Hepatocyte (in vitro differentiated cells): Measurements from ENCODE around the gene MRPL14. TPM values are rescaled to one million over a fixed set of nuclear protein-coding genes. Genes with fewer than 3 reads are reported as not detected.

Experiments
- DNase-seq: peaks from one replicate; pipeline ENCODE4 v3.0.0-alpha.2; 2016; ENCODE audit warnings: low spot score
- H2AFZ ChIP-seq: fragments of 200-600 bp; sonication (generic); 2 replicates; pipeline ENCODE4 v1.6.0; 2016; ENCODE audit warnings: antibody characterized with exemption, mild to moderate bottlenecking
- H3K27ac ChIP-seq: fragments of 200-600 bp; sonication (generic); 2 replicates; pipeline ENCODE4 v1.5.1; 2016; ENCODE audit warnings: mild to moderate bottlenecking
- H3K27me3 ChIP-seq: fragments of 200-600 bp; sonication (generic); 2 replicates; pipeline ENCODE4 v1.6.1; 2016
- H3K36me3 ChIP-seq: fragments of 200-600 bp; sonication (generic); replicated peaks from 2 replicates; pipeline ENCODE4 v1.5.1; 2016; ENCODE audit warnings: low read depth; ENCODE audit not compliant: insufficient read depth
- H3K4me1 ChIP-seq: fragments of 200-600 bp; sonication (generic); 2 replicates; pipeline ENCODE4 v1.5.1; 2016; ENCODE audit warnings: mild to moderate bottlenecking, moderate library complexity; ENCODE audit not compliant: insufficient read depth
- H3K4me2 ChIP-seq: fragments of 200-600 bp; sonication (generic); 2 replicates; pipeline ENCODE4 v1.6.0; 2016
- H3K4me3 ChIP-seq: fragments of 200-600 bp; sonication (generic); 2 replicates; pipeline ENCODE4 v1.5.1; 2016; ENCODE audit warnings: mild to moderate bottlenecking
- H3K79me2 ChIP-seq: fragments of 200-600 bp; sonication (generic); 2 replicates; pipeline ENCODE4 v1.6.0; 2017; ENCODE audit warnings: mild to moderate bottlenecking
- H3K9me2 ChIP-seq: fragments of 200-600 bp; sonication (generic); replicated peaks from 2 replicates; pipeline ENCODE4 v1.6.0; 2017; ENCODE audit warnings: mild to moderate bottlenecking; ENCODE audit not compliant: insufficient read depth
- H3K9me3 ChIP-seq: fragments of 200-600 bp; sonication (generic); 2 replicates; pipeline ENCODE4 v1.5.1; 2016; ENCODE audit warnings: low read depth, mild to moderate bottlenecking
- H4K20me1 ChIP-seq: fragments of 200-600 bp; sonication (generic); 2 replicates; pipeline ENCODE4 v1.6.0; 2016; ENCODE audit warnings: mild to moderate bottlenecking; ENCODE audit not compliant: insufficient read depth, poor library complexity, severe bottlenecking
- EZH2 ChIP-seq: fragments of 200-600 bp; sonication (generic); IDR thresholded peaks from 2 replicates; pipeline ENCODE4 v1.6.1; 2016; ENCODE audit warnings: antibody characterized with exemption, mild to moderate bottlenecking, borderline replicate concordance
- EZH2phosphoT487 ChIP-seq: fragments of 200-600 bp; sonication (generic); IDR thresholded peaks from one replicate; pipeline ENCODE4 v1.6.1; 2018; ENCODE audit warnings: antibody characterized with exemption, mild to moderate bottlenecking, low read depth, moderate library complexity; ENCODE audit not compliant: unreplicated experiment, severe bottlenecking
- WGBS: methylation state at CpG from one replicate; pipeline ENCODE4 v1.1.6; 2016; ENCODE audit warnings: low lambda C conversion rate; ENCODE audit errors: missing lambda C conversion rate; 5-methylcytosine and 5-hydroxymethylcytosine counted together
- polyA plus RNA-seq: library from polyadenylated mRNA; unstranded; fragments of >200 nt; fragmentation: Nextera tagmentation; extraction: Ambion mirVana; gene quantifications from 2 replicates; pipeline ENCODE4 v1.2.1, GENCODE V29; 2016
- total RNA-seq: library from RNA; depleted of rRNA; stranded (reverse); fragments of >200 nt; gene quantifications from 2 replicates; pipeline ENCODE4 v1.2.3, GENCODE V29; 2014
- TF ChIP-seq, protein P1 (sequence below): fragments of 200-600 bp; sonication (generic); IDR thresholded peaks from 2 replicates; pipeline ENCODE4 v1.5.1; 2016; ENCODE audit warnings: antibody characterized with exemption, mild to moderate bottlenecking; ENCODE audit not compliant: poor library complexity

MRPL14 gene
- total and polyA plus RNA-seq, 2 experiments from 2014 or later: 58.3 to 124 TPM

DNA sequence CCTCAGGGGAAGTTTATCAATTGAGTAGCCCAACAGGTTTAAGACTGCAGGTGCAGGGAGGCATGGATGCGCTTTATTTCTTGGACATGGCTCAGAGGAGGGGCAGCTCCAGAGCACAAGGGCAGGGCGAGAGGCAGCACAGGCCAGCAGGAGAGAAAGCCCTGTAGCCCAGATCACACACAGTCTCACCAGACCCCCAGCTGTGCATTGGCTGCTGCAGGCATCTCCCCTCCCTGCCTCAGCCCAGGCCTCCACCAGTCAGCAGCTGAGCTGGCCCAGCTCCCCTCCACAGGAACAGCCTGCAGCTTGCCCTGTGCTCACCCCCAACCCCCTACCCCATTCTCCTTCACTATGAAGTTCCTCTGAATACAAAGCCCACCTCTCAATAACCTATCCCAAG lies 24.7 kb downstream of the MRPL14 start:
- Histone ChIP-seq H3K9me2 (no peaks in the 10 kb centered on the region), H3K9me3 (no peaks in the 10 kb centered on the region), H3K27me3 (no peaks in the 10 kb centered on the region), H2AFZ (no peak overlapping the region), H3K27ac (no peak overlapping the region), H3K4me3 (no peak overlapping the region), H4K20me1 (no peaks in the 10 kb centered on the region), H3K36me3 (no peaks in the 10 kb centered on the region), H3K79me2 (peaks cover 16% of the 10 kb centered on the region), H3K4me1 (no peaks in the 10 kb centered on the region), H3K4me2 (no peak overlapping the region)
- TF ChIP-seq EZH2 (no peak), EZH2phosphoT487 (no peak)
- TF ChIP-seq, protein P1, sequence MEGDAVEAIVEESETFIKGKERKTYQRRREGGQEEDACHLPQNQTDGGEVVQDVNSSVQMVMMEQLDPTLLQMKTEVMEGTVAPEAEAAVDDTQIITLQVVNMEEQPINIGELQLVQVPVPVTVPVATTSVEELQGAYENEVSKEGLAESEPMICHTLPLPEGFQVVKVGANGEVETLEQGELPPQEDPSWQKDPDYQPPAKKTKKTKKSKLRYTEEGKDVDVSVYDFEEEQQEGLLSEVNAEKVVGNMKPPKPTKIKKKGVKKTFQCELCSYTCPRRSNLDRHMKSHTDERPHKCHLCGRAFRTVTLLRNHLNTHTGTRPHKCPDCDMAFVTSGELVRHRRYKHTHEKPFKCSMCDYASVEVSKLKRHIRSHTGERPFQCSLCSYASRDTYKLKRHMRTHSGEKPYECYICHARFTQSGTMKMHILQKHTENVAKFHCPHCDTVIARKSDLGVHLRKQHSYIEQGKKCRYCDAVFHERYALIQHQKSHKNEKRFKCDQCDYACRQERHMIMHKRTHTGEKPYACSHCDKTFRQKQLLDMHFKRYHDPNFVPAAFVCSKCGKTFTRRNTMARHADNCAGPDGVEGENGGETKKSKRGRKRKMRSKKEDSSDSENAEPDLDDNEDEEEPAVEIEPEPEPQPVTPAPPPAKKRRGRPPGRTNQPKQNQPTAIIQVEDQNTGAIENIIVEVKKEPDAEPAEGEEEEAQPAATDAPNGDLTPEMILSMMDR: no peak
- WGBS: 92% methylated on average over 2 of the region's 2 CpGs
- no peak for DNase-seq

DNA sequence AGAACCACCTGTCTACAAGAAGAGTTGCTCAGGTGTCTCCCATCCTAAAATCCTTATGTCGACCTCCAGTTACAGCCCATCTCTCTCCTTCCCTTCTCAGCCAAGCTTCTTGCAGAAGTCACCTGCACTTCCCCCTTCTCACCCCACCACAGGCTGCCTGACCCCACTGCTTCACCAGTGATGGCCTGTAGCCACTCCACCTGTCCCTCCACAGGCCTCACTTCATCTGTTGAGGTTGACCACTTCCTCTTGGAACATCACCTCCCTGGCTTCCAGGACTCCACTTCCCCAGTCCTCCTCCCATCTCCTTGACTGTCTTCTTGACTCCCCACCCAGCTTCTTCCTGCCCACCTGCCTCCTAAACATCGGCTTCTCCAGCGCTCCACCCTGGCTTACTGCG lies 25.4 kb downstream of the MRPL14 start:
- Histone ChIP-seq H3K9me2 (no peaks in the 10 kb centered on the region), H3K4me1 (no peaks in the 10 kb centered on the region), H3K9me3 (no peaks in the 10 kb centered on the region), H3K4me3 (no peak overlapping the region), H2AFZ (no peak overlapping the region), H4K20me1 (no peaks in the 10 kb centered on the region), H3K4me2 (no peak overlapping the region), H3K27ac (no peak overlapping the region), H3K27me3 (no peaks in the 10 kb centered on the region), H3K79me2 (peaks cover 12% of the 10 kb centered on the region), H3K36me3 (no peaks in the 10 kb centered on the region)
- TF ChIP-seq, protein P1: no peak
- no peak for TF ChIP-seq EZH2phosphoT487
- no peak for TF ChIP-seq EZH2
- DNase-seq: no peak
- WGBS: 100% methylated on average over 4 of the region's 4 CpGs

DNA sequence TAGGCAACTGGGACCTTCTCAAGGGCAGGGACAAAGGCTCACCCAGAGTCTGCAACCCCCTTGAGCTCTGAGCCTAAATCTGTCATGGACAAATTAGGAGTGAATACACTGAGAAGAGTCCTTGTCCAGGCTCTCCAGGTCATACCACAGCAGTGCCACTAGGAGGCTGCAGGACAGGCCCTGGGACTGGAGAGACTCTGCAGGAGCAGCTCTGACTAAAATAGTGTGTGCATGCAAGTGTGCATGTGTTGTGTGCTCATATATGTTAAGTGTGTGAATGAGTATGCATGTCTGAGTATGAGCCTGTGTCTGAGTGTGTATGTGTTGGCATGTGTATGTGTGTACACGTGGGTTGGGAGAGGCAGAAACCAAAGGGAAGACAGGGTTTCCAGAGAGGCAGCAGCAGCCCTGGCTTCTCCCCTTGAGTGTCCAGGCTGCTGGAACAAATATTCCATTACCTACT lies 27.1 kb downstream of the MRPL14 start:
- H3K4me1 ChIP-seq: peaks cover 4% of the 10 kb centered on the region
- H3K27me3 ChIP-seq: no peaks in the 10 kb centered on the region
- H4K20me1 ChIP-seq: no peaks in the 10 kb centered on the region
- H3K79me2 ChIP-seq: no peaks in the 10 kb centered on the region
- no peak overlapping the region for H3K4me2 ChIP-seq
- H3K9me2 ChIP-seq: no peaks in the 10 kb centered on the region
- no peaks in the 10 kb centered on the region for H3K36me3 ChIP-seq
- peak overlapping the region; percentile 34 for H3K27ac ChIP-seq
- H3K9me3 ChIP-seq: no peaks in the 10 kb centered on the region
- TF ChIP-seq EZH2phosphoT487 (no peak), EZH2 (no peak)
- TF ChIP-seq, protein P1: peak; percentile 50
- H2AFZ ChIP-seq: no peak overlapping the region
- 67% methylated on average over 1 of the region's 1 CpG for WGBS
- no peak overlapping the region for H3K4me3 ChIP-seq
- peak; percentile 62 for DNase-seq

DNA sequence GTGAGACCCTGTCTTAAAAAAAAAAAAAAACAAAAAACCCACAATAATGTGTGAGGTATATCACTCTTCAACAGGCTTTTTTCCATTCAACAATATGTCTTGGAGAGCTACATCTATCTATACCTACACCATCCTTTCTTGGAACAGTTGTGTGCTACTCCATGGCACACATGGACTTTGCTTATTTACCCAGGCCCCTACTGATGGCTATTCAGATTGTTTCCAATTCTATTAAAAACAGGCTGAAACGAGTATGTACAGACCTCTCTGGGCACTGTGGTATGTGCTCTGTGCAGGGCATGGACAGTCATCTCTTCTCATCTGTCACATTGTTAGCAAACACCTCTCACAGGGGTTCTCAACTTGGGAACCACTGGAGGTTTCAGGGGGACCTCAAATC lies 28.1 kb downstream of the MRPL14 start:
- Histone ChIP-seq H3K4me1 (peaks cover 10% of the 10 kb centered on the region), H3K27me3 (no peaks in the 10 kb centered on the region), H2AFZ (no peak overlapping the region), H3K4me2 (peak overlapping the region; percentile 3), H3K79me2 (no peaks in the 10 kb centered on the region), H3K9me3 (no peaks in the 10 kb centered on the region), H3K4me3 (no peak overlapping the region), H3K27ac (no peak overlapping the region), H3K36me3 (no peaks in the 10 kb centered on the region), H4K20me1 (no peaks in the 10 kb centered on the region), H3K9me2 (no peaks in the 10 kb centered on the region)
- 35% methylated on average over 1 of the region's 1 CpG for WGBS
- DNase-seq: no peak
- TF ChIP-seq EZH2phosphoT487 (no peak), EZH2 (no peak)
- TF ChIP-seq, protein P1: no peak
